Lower leg skin (tissue), 4 donors: ENCODE data around the gene SLC52A1. TPM values are rescaled to one million over a fixed set of nuclear protein-coding genes. Genes with fewer than 3 reads are reported as not detected.
"Not testable (repeated sequence)": the region's sequence is repeated elsewhere in the genome, so short reads cannot be mapped to it uniquely, and the experiment has no call there.

Experiments
- DNase-seq, 2 donors: peaks; one replicate each; pipeline ENCODE4 v3.0.0-alpha.2; 2019; ENCODE audit warnings: low spot score in 2 of 2
- H3K4me3 ChIP-seq: fragments of 200-600 bp; sonication (generic); 2 replicates; pipeline ENCODE4 v1.5.1; 2017; ENCODE audit warnings: mild to moderate bottlenecking, low read depth; ENCODE audit not compliant: poor library complexity, severe bottlenecking
- CTCF ChIP-seq, 3 donors: fragments of 450-650 bp; IDR thresholded peaks; one replicate each; pipeline ENCODE4 v1.5.1; 2016; ENCODE audit warnings: antibody characterized with exemption in 3 of 3, mild to moderate bottlenecking in 3 of 3, moderate library complexity in 2 of 3
- POLR2A ChIP-seq, 2 donors: fragments of 450-650 bp; IDR thresholded peaks; one replicate each; pipeline ENCODE4 v1.6.1; 2016 to 2017; ENCODE audit warnings: antibody characterized with exemption in 2 of 2, mild to moderate bottlenecking in 1 of 2, moderate library complexity in 1 of 2
- WGBS, 2 donors: methylation state at CpG; one replicate each; pipeline ENCODE4 v1.1.5; 2018; 5-methylcytosine and 5-hydroxymethylcytosine counted together
- intact Hi-C: fragments of 100-400 bp; cut with DNase I; formaldehyde crosslinking; loops from one replicate; pipeline ENCODE4 v1.15.0; 2023; ENCODE audit warnings: low total_unique reads
- total RNA-seq, 4 donors: library from RNA; depleted of rRNA; stranded (reverse); fragments of >200 nt; gene quantifications; one replicate each; pipeline ENCODE4 v1.1.0, GENCODE V29; 2016

SLC52A1 gene
- total RNA-seq: 10 to 100 TPM in 1 of 4 donors, 1 to 10 TPM in 3; 3.3 to 16.1 (median 4.8) TPM

GRCh38 chr17:5035315-5035714 lies at the start of gene SLC52A1:
TSS of gene SLC52A1 (minus strand) at chr17:5035426. CDS start at chr17:5034606, 820 bp downstream.
- H3K4me3 ChIP-seq: peak within 1 kb of the TSS; percentile 10
- DNase-seq: no peak
- intact Hi-C loops: no loop called here
- TF ChIP-seq CTCF (IDR thresholded peaks at IDR 0.05) (no peak), POLR2A (IDR thresholded peaks at IDR 0.05) (no peak)
- 6 to 17% methylated on average over 13 to 22 of the region's 24 CpGs for WGBS, 2 donors

- TF ChIP-seq CTCF (IDR thresholded peaks at IDR 0.05) (no peak), POLR2A (IDR thresholded peaks at IDR 0.05) (no peak)
- 84 to 89% methylated on average over 3 of the region's 3 CpGs for WGBS, 2 donors
- intact Hi-C loops: no loop called here
- no peak for DNase-seq
- H3K4me3 ChIP-seq: no peak overlapping the region
Observed at GRCh38 chr17:5080591-5080990, 45.4 kb upstream of the SLC52A1 start.

- peak within 1 kb of the TSS; percentile 81 for H3K4me3 ChIP-seq
- intact Hi-C loops: no loop called here
- DNase-seq: peak; percentile 71 to 96
- TF ChIP-seq CTCF (IDR thresholded peaks at IDR 0.05): no peak
- no peak for TF ChIP-seq POLR2A (IDR thresholded peaks at IDR 0.05)
- 0 to 1% methylated on average over 36 to 39 of the region's 75 CpGs for WGBS, 2 donors
Observed at GRCh38 chr17:5078106-5079028, 43.1 kb upstream of the SLC52A1 start, which contains the start of gene ZFP3. TSS of gene ZFP3 (plus strand) at chr17:5078467. CDS start at chr17:5091505, 13,038 bp downstream.

DNA sequence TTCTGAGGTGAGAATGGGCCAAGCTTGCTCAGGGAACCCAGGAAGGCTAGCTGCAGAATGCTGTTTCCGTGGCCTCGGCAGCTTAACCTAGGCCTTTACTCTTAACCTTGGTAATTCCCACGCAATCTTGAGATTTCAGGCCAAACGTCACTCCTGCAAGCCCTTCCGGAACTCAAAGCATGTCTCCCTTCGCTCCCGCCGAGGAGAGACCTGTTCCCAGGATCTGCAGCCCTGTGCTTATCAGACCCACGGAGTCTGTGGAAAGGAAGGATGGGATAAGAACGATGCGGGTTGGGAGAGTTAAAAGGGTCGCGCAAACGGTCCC lies 42.5 kb upstream of the SLC52A1 start:
- DNase-seq: no peak
- TF ChIP-seq CTCF (IDR thresholded peaks at IDR 0.05): no peak
- no peak for TF ChIP-seq POLR2A (IDR thresholded peaks at IDR 0.05)
- peak overlapping the region; percentile 81 for H3K4me3 ChIP-seq
- WGBS, 2 donors: 11 to 13% methylated on average over 14 of the region's 14 CpGs
- intact Hi-C loops: no loop called here

DNA sequence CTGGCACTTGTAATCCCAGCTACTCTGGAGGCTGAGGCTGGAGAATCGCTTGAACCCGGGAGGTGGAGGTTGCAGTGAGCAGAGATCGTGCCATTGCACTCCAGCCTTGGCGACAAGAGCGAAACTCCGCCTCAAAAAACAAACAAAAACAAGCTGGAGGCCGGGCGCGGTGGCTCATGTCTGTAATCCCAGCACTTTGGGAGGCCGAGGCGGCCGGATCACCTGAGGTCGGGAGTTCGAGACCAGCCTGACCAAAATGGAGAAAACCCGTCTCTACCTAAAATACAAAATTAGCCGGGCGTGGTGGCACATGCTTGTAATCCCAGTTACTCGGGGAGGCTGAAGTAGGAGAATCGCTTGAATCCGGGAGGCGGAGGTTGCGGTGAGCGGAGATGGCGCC lies 42.0 kb upstream of the SLC52A1 start:
- 95 to 96% methylated on average over 24 of the region's 24 CpGs for WGBS, 2 donors
- H3K4me3 ChIP-seq, DNase-seq, intact Hi-C loops: not testable (repeated sequence)

DNA sequence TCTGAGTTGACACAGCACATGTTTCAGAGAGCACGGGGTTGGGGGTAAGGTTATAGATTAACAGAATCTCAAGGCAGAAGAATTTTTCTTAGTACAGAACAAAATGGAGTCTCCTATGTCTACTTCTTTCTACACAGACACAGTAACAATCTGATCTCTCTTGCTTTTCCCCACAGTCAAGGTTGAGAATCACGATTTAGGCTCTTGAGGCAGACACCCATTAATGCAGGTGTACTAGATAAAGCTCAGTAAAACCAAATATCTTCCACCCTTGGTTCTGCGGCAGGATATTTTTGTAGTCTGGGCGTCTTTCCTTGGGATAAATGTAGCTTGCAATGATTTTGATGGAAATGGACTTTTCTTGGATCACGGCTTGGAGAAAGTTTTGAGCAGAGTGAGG lies 40.2 kb upstream of the SLC52A1 start:
- H3K4me3 ChIP-seq, intact Hi-C loops, DNase-seq: not testable (repeated sequence)
- WGBS, 2 donors: 79 to 90% methylated on average over 4 to 5 of the region's 5 CpGs
